NCI-H345 treated with DMSO at 0.1 percent for 48 hours (cell line): ENCODE data around the gene TSHZ2.

Source experiments
- DNase-seq: peaks from one replicate; lab custom pipeline; 2025; ENCODE audit not compliant: unreplicated experiment; lab: John Stamatoyannopoulos, UW

TSHZ2 gene

DNA sequence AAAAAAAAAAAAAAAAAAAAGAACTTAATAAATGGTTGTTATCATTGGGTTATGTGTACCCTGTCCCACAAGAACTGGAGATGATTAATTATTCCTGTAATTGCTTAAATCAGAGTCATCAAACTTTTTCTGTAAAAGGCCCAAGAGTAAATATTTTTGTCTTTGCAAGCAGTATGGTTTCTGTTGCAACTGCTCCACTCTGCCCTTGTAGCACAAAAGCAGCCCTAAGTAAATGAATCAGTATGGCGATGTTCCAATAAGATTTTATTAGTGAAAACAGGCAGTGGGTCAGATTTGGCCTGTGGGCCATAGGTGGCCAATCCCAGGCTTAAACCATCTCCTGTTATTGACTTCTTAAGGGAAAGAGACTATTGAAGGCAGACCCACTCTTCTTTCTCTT lies 252.7 kb downstream of the TSHZ2 start:
- DNase-seq, result no peak

DNA sequence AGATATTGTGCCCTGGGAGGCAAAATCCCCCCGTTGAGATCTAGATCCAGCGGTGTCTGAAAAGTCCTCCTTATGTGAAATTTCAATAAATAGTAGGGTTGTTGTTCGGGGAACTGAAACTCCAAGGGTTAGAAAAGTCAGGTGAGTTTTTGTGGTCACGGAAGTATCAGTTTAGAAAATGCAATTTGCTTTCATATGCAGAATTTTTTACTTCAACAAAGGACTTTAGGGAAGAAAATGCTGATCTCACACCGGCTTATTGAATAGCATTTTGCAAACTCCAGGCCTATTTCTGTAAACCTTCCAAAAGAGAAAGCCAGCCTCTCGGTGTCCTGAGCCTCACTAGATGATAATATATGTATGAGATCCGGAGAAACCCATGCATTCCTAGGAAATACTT lies 254.7 kb downstream of the TSHZ2 start:
- DNase-seq, result no peak

DNA sequence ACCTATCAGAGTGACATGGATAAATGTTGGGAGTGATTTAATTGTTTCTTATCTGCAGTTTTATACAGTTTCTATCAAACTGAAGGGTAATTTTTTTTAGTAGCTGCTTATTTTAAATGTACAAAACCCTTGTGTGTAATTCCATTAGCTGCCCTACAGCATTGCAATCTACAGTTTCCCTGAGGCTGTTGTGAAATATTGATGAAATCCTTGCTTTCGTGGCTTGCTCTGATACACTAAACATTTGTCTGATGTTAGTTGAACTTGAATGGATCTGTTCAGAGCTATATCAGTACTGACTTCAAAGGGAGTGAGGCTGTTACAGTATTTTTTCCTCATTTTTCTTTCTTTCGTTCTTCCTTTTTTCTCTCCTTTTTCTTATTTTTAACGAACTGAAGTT lies 255.4 kb downstream of the TSHZ2 start:
- DNase-seq, result no peak

DNA sequence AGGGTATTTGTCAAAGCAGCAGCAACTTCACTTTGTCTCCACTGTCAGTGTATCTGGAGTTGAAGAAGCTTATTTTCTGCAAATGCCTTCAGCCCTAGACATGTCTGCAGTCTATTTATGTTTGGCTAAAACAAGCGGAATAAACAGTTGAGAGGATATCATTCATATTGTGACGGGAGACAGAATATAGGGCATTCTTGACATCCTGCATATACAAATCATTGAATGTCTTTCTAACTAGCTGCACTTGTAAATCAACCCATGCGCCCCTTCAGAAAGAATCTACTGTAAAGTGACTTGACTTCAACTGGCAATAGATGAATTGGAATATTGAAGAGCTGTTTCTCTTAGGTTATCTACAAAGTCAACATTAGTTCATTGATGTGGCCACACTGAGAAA lies 258.9 kb downstream of the TSHZ2 start:
- no peak for DNase-seq

DNA sequence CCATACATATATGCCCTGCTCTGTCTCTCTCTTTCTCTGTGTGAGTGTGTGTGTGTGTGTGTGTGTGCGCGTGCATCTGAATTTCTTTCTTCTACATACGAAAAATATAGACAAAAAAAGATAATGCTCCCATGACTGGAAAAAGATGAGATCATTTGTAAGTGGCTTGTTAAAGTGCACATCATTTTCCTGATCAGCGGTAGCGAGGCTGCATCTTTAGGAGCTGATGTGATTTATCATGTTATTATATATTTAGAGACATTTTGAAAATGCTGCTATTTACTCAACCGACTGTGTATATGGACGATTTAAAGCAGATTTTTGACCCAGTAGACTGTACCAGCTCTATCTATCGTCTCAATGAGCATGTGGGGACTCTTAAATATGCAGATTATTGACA lies 265.3 kb downstream of the TSHZ2 start:
- DNase-seq, result no peak

DNA sequence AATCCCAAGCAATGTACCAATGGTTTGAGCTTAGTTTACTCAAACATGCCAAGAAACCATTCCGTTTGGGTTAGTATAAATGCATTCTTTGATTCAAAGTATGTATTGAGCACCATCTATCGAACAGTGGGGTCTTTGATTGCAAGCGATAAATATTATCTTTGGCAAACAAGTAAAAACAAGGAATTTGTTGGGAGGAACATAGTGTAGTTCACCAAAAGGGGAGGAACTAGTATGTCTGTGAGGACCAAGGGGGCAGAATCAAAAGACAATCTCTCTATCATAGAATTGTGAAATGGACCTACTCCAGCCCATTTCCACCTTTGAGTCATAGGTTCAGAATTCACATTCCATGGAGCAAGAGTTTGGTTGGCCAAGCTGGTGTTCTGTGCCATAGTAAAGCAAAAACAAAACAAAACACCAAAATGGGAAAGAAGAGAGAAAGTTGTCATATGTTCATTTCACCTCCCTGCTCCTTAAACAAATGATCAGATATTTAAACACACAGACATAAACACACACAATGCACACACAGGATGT lies 266.0 kb downstream of the TSHZ2 start:
- DNase-seq, result no peak

DNA sequence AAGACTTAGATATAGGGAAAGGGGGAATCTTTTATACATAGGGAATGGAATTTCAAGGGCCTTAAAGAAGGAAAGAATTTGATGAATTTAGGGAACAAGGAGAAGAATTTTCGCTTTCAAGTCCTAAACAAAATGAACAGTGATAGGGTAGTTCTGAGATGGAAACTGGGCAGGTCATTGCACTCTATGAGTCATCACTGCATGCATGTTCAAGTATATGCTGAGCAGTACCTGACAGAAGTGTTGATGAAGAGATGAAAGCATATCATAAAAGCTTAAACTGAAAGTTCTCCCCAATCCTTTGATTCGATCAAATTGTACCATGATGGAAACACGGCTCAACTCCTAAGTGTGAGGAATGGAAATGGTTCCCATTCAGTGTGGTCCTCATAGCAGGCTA lies 271.0 kb downstream of the TSHZ2 start:
- no peak for DNase-seq

DNA sequence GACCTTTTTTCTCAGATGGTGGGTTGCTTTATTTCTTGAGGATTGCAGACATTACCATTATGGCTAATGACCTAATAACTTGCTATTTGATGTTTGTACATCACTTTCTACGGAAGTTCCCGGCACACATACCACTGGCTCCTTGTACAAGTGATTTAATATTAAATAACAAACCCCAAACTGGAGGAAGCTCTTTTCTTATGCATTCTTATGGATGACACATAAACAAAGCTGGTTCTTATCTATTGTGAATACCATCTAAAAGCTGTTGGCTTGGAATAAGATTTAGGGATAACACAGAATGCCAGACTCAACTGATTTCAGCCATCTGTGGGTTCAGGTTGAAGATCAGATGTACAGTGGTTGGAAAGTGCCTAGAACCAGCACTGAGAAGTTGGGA lies 272.6 kb downstream of the TSHZ2 start:
- no peak for DNase-seq

DNA sequence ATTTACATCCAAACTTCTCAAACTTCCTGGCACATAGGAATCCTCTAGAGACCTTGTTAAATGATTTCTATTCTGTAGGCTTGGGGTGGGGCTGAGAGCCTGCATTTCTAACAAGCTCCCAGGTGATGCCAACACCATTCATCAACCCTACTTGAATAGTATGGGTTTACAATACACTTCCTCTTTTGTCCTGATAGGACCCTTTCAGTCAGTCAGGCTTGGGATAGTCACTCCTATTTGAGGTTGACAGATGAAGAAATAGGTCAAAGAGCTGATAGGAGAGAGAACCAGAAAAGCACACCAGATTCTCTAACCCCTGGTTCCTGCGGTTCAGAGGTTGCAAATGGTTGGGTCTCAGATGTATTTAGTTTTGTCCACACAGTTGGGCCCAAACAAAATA lies 273.4 kb downstream of the TSHZ2 start:
- DNase-seq, result no peak

DNA sequence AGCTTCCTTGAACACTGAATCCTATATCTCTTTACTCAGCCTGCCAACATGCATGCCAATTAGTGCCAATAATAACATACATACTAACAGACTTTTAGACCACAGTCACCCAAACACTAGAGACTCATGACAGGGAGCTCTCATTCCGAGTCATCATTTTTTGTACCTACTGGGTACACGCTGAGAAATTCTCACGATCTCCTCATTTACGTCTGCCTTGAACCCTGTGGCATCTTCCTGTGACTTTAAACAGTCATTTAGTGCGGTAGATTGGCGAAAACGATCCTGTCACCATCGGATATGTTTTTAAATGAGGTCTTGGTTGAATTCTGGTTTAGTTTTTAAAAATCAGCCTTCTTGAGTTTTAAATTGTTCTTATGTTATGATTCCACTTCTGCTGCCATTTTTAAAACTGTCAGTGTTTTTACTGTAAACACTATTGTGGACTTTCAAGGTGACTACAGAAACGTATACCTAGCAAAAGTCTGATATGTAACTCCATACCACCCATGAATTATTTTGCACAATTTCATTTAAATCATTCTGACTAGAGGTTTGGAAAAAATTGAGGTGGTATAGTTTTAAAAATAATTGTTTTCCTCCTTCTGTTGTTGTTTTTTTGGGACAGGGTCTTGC lies 275.4 kb downstream of the TSHZ2 start:
- no peak for DNase-seq

DNA sequence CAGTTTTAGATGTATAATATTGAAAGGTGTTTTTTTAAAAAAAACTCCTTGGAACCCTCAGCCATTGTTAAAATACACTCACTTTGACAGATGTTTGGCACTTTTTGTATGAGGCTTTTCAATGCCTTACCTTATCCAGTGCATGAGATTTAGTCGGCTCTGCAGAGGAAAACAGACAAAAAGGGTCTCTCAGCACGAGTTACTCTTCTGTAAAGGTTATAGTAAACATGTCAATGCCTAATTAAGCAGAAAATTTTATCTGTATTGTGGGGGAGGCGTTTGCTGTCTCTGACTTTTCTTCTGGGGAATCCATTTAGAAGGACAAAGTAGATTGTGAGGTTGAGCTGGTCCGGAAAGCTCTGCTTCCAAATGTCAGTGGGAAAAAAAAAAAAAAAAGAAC lies 278.3 kb downstream of the TSHZ2 start:
- no peak for DNase-seq

DNA sequence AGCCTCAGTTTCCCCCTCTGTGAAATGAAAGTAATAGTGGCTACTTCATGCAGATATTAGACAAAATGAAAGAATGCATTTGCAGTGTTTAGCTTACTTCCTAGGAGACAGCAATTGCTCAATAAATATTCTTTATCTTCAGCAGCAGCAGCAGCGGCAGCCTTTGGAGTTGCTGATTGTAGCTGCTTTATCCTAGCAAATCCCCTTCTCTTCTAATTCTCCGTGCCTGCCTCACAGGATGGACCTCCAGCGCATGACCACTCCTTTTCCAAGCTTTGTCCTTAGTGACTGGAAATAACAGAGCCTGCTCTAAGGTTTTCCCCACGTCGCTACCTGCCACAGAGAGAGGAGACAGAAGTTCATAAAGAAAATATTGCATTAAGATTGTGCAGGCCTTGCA lies 279.8 kb downstream of the TSHZ2 start:
- DNase-seq, result no peak

DNA sequence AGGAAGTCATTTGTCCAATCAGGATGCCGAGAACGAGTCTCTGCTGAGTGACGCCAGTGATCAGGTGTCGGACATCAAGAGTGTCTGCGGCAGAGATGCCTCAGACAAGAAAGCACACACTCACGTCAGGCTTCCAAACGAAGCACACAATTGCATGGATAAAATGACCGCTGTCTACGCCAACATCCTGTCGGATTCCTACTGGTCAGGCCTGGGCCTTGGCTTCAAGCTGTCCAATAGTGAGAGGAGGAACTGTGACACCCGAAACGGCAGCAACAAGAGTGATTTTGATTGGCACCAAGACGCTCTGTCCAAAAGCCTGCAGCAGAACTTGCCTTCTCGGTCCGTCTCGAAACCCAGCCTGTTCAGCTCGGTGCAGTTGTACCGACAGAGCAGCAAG lies 281.5 kb downstream of the TSHZ2 start:
- DNase-seq, result no peak

DNA sequence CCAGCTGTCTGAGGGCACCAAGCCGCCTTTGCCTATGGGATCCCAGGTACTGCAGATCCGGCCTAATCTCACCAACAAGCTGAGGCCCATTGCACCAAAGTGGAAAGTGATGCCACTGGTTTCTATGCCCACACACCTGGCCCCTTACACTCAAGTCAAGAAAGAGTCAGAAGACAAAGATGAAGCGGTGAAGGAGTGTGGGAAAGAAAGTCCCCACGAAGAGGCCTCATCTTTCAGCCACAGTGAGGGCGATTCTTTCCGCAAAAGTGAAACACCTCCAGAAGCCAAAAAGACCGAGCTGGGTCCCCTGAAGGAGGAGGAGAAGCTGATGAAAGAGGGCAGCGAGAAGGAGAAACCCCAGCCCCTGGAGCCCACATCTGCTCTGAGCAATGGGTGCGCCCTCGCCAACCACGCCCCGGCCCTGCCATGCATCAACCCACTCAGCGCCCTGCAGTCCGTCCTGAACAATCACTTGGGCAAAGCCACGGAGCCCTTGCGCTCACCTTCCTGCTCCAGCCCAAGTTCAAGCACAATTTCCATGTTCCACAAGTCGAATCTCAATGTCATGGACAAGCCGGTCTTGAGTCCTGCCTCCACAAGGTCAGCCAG lies 283.0 kb downstream of the TSHZ2 start:
- DNase-seq, result no peak

DNA sequence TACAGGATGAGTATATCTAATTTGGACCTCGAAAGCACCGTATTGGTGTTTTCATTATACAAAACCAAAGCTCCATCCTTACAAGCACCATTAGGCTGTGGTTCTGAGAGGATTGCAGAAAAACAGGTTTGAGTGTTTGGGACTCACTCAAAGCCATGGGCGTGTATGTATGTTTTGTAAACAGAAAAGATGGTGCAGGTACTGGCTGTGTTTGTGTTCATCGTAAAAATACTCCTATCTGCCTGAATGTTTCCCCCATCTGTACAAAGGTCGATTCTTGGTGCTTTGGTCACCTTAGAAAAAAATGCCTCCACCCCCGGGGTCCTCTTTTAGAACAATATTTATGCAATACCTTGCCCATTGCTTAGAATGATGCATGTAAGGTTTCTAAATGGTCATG lies 286.6 kb downstream of the TSHZ2 start:
- DNase-seq, result no peak

DNA sequence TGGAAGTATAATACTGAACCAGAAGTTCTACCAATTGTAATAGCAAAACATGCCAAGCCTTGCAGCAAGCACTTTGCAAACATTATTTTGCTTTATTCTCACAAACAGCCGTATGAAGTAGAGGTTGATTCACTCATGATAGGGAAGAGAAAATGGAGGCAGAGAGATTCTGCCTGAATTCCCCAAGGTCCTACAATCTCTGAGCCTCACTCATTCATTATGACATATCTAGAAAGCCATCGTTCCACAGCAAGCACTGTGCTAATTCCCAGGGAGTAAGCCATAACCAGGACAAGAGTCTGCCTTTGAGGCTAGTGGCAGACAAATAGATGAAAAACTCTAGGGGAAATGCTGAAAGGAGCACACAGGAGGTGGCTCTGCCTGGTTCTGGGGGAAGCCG lies 288.0 kb downstream of the TSHZ2 start:
- no peak for DNase-seq

DNA sequence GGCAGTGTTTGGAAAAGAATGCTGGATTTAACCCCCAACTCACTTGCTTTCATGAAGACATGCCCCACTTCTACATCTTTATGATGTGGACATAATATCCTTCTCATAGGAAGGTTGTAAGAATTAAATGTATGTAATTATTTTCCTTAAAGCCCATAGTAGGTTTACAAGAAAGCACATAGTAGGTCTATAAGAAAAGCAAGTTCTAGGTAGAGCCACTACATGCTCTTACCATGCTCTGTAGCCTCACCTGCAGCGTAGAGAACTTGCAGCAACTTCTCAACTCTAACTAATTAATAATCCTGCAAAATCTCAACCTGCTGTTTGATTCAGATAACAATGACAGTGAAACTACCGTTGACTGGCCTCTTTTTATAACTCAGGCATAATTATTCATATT lies 288.4 kb downstream of the TSHZ2 start:
- DNase-seq, result no peak

DNA sequence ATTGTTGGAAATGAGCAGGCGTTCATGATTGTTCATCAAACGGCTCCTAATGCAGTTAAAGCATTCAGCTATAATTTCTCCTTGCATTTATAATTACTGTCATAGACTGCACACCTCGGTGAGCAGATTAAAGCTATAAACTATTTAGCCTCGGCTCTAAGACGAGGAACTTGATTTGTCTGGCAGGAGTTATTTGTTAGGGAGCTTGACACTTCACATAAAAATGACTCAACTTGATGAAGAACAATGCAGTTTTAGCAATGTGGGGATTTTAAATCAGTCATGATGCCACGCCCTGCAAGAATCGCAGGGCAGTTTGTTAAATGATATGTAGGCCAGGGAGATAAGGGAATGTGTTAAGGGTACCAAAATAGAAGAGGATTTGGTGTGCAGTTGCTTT lies 290.2 kb downstream of the TSHZ2 start:
- no peak for DNase-seq

DNA sequence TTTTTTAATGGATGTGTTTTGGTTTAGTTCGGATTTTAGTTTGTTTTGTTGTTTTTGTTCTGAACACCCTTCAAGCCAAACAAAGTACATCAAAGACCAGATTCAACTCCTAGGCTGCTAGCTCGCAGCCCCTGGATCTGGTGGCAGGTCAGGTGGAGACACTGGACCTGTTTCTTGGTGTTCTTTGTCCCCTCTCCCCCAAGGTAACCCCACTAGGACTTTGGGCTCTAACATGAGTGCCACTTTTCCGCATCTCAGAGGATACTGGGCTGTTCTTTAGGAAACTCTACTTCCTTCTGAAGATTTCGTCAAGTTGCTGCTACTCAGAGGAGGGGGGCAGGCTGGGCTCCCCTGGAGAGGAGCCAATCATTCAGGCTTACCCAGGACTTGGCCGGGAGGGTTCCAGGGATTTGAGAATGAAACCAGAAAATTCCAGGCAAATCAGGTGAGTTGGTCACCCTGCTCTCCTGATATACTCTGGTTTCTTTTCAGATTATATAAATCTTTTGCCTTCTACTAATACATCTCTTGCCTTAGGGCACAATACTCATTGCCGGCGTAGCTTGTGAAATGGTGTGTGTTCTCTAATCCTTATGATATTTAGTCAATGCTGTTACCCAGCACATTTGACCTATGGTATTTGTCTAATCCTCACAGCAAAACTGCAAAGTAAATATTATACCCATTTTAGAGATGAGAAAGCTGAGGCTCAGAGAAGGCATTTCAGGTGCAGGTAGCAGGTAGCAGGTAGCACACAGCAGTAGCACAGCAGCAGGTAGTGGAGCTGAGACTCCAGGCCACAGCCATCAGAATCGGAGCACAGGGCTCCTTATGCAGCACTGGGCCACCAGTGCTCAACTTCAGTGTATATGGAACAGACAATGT lies 291.6 kb downstream of the TSHZ2 start:
- DNase-seq, result no peak

DNA sequence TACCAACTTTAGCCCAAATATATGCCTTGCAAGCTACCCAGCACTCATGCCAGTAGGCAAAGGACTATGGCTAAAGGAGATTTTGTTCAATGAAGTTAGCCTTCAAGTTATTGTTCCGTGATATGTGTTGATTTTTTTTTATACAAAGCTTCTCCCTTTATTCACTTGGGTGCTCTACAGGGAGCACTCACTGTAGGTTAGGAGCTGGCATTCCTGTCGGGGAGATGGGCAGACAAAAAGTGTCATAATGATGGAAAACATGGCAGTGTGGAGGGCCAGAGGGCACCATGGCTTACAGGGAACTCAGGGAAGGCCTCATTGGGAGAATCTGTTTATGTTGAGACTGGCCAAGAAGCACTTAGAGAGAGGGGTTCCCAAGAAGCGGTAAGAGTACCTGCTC lies 292.4 kb downstream of the TSHZ2 start:
- no peak for DNase-seq

DNA sequence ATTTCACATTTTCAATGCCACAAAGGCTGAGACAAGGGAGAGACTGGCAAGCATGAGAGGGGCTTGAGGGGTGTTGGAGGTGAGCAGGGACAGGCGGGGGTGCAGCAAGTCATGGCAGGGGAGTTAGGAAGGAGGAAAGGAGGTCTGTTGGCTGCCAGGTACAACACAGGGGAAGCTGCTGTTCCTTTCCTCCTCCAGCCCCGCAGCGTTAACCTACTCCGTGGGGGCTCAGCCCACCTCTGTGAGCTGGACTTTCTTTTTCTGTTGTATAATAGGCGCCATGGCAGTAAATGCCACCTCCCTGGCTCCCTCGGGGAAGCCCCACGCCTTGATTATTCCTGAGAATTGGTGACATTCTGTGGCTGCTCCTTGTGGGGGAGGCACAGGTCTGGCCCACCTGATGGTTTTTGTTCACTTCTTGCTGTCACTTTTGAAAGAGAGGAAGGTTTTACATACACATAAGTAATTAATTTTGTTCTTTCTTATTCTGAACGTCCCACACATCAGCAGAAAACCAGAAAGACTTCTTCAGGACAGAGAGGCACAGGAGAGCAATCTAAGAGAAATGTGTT lies 293.2 kb downstream of the TSHZ2 start:
- DNase-seq, result no peak

DNA sequence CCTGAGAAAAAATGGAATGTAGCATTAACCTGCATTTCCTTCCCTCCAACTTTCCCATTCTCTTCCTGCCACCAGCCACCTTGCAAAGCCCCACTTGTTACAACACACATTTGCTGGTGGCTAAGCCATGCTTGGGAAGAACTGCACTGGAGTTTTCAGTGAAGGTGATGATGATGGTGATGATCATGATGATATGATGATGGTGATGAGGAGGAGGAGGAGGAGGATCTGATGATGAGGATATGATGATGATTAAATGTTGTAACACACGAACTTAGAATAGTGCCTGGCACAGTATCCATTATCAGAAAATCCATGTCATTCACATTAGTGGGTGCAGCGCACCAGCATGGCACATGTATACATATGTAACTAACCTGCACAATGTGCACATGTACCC lies 297.2 kb downstream of the TSHZ2 start:
- DNase-seq, result no peak
